Mesendoderm (in vitro differentiated cells): ENCODE results near the gene OR52W1.

Experiments
- DNase-seq: peaks from one replicate; pipeline ENCODE4 v3.0.0; 2013
- H2AK5ac ChIP-seq: 2 replicates; pipeline ENCODE4 v1.6.1; 2013; ENCODE audit warnings: low read length, inconsistent platforms
- H2BK120ac ChIP-seq: 2 replicates; pipeline ENCODE4 v1.6.1; 2013; ENCODE audit warnings: low read depth, mild to moderate bottlenecking, low read length, moderate library complexity, mixed read lengths
- H2BK15ac ChIP-seq: replicated peaks from 2 replicates; pipeline ENCODE4 v1.6.1; 2013; ENCODE audit warnings: low read depth, mild to moderate bottlenecking, moderate library complexity
- H2BK5ac ChIP-seq: 2 replicates; pipeline ENCODE4 v1.6.1; 2013; ENCODE audit warnings: low read length, inconsistent platforms
- H3K18ac ChIP-seq: 2 replicates; pipeline ENCODE4 v1.6.1; 2013; ENCODE audit warnings: mild to moderate bottlenecking, low read length, mixed read lengths
- H3K23ac ChIP-seq: one replicate; pipeline ENCODE4 v1.6.1; 2013; ENCODE audit warnings: low read length
- H3K27ac ChIP-seq: 2 replicates; pipeline ENCODE4 v1.5.1; 2013; ENCODE audit warnings: low read depth, mild to moderate bottlenecking, inconsistent platforms, low read length, moderate library complexity
- H3K27me3 ChIP-seq: 2 replicates; pipeline ENCODE4 v1.6.1; 2013; ENCODE audit warnings: low read length, control low read depth, mild to moderate bottlenecking, inconsistent platforms; ENCODE audit not compliant: insufficient read depth, poor library complexity
- H3K36me3 ChIP-seq: 2 replicates; pipeline ENCODE4 v1.6.1; 2013; ENCODE audit warnings: low read length, inconsistent platforms; ENCODE audit not compliant: control insufficient read depth, insufficient read depth
- H3K4ac ChIP-seq: one replicate; pipeline ENCODE4 v1.6.1; 2013; ENCODE audit warnings: low read depth, mild to moderate bottlenecking, low read length, moderate library complexity
- H3K4me1 ChIP-seq: 2 replicates; pipeline ENCODE4 v1.6.1; 2013; ENCODE audit warnings: low read depth, low read length, inconsistent platforms; ENCODE audit not compliant: control insufficient read depth
- H3K4me2 ChIP-seq: 2 replicates; pipeline ENCODE4 v1.6.1; 2013; ENCODE audit warnings: low read length
- H3K4me3 ChIP-seq: 2 replicates; pipeline ENCODE4 v1.5.1; 2013; ENCODE audit warnings: mild to moderate bottlenecking, low read length
- H3K56ac ChIP-seq: one replicate; pipeline ENCODE4 v1.6.1; 2013; ENCODE audit warnings: low read length
- H3K79me1 ChIP-seq: 2 replicates; pipeline ENCODE4 v1.6.1; 2013; ENCODE audit warnings: low read length, inconsistent platforms
- H3K79me2 ChIP-seq: 2 replicates; pipeline ENCODE4 v1.6.1; 2013; ENCODE audit warnings: mild to moderate bottlenecking, low read length; ENCODE audit not compliant: control insufficient read depth, insufficient read depth
- H3K9ac ChIP-seq: 2 replicates; pipeline ENCODE4 v1.6.1; 2013; ENCODE audit warnings: low read length, inconsistent platforms
- H4K5ac ChIP-seq: one replicate; pipeline ENCODE4 v1.6.1; 2013; ENCODE audit warnings: low read length
- H4K8ac ChIP-seq: one replicate; pipeline ENCODE4 v1.6.1; 2013; ENCODE audit warnings: low read depth, mild to moderate bottlenecking, control low read depth, low read length, moderate library complexity
- WGBS: extraction: QIAGEN DNeasy Blood & Tissue Kit; methylation state at CpG from one replicate; pipeline ENCODE4 v1.1.7; 2013; ENCODE audit warnings: low lambda C conversion rate, missing lambda C conversion rate; ENCODE audit not compliant: insufficient coverage; ENCODE audit errors: extremely low coverage; 5-methylcytosine and 5-hydroxymethylcytosine counted together

Gene OR52W1

DNA sequence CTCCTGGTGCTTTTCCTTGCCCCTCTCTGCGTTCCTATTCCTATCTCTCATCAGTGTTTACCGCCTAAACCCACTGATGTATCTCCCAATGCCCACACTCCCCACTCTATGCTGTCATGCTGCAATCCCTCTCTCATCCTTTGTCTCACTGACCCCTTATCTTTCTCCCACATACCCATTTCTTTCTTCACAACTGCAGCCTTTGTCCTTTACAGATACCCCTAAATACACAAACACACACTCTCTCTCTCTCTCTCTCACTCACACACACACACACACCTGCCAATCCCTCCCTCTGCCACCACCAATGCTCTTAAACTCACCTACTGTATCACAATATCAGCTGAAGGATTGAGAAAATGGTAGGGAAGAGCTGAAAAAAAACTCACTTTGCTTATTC, 23.6 kb upstream of the OR52W1 start:
- no peaks in the 10 kb centered on the region for H3K79me2 ChIP-seq
- no peak overlapping the region for H3K4ac ChIP-seq
- no peak overlapping the region for H2BK5ac ChIP-seq
- H4K5ac ChIP-seq: no peak overlapping the region
- no peak overlapping the region for H3K4me3 ChIP-seq
- no peaks in the 10 kb centered on the region for H3K36me3 ChIP-seq
- no peak overlapping the region for H3K9ac ChIP-seq
- H3K4me1 ChIP-seq: no peaks in the 10 kb centered on the region
- H4K8ac ChIP-seq: no peak overlapping the region
- H3K23ac ChIP-seq: no peak overlapping the region
- no peak overlapping the region for H3K27ac ChIP-seq
- no CpG with 5 or more reads among the region's 2 CpGs for whole genome bisulfite sequencing
- no peak overlapping the region for H3K56ac ChIP-seq
- no peaks in the 10 kb centered on the region for H3K27me3 ChIP-seq
- DNase-seq: no peak
- H3K4me2 ChIP-seq: no peak overlapping the region
- no peak overlapping the region for H2BK15ac ChIP-seq
- H2AK5ac ChIP-seq: no peak overlapping the region
- no peak overlapping the region for H3K18ac ChIP-seq
- no peak overlapping the region for H2BK120ac ChIP-seq
- H3K79me1 ChIP-seq: no peaks in the 10 kb centered on the region

DNA sequence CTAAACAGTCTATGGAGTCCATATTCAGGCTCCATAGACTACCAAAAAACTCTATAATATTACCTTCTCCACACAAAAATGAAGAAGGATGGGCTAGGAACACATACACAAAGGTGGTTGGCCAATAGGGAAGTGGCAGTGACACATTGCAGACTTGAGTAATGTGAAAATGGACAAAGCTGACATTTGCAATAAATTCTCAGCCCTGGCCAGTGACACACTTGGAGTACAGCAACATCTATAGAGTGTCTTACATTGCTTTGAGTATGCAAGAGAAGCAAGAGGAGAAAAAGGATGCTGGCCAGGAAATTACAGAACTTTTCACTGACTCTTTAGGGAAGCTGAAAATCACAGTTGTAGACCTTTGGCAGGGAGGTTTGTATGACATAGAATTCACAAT, 7.3 kb upstream of the OR52W1 start:
- Histone ChIP-seq H4K5ac (no peak overlapping the region), H3K4me1 (peaks cover 2% of the 10 kb centered on the region), H2AK5ac (no peak overlapping the region), H3K18ac (no peak overlapping the region), H2BK5ac (no peak overlapping the region), H4K8ac (no peak overlapping the region), H2BK120ac (no peak overlapping the region), H3K56ac (no peak overlapping the region), H3K9ac (no peak overlapping the region), H2BK15ac (no peak overlapping the region), H3K27me3 (no peaks in the 10 kb centered on the region), H3K4ac (no peak overlapping the region), H3K27ac (no peak overlapping the region), H3K79me2 (no peaks in the 10 kb centered on the region), H3K23ac (no peak overlapping the region), H3K36me3 (no peaks in the 10 kb centered on the region), H3K4me2 (no peak overlapping the region), H3K4me3 (no peak overlapping the region), H3K79me1 (no peaks in the 10 kb centered on the region)
- DNase-seq: no peak

DNA sequence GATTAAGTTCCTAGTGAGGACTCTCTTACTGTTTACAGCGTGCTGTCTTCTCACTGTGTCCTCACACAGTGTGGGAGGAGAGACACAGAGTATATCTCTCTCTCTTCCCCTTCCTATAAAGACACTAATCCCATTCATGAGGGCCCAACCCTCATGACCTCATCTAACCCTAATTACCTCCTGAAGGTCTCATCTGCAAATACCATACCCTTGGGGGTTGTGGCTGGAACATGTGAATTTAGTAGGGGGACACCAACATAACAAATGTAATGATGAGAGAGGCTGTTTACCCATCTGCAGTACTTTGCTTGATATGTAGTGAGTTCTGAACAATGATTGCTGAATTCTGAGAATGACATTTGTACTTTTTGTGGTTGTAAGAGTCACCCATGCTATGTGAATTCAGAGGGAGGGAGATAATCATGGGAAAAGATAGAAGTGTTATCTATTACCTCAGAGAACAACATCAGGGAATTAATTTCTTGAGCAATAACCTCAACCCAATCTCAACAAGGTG, 4.9 kb upstream of the OR52W1 start:
- H3K79me1 ChIP-seq: no peaks in the 10 kb centered on the region
- no peak overlapping the region for H2BK5ac ChIP-seq
- H3K4me3 ChIP-seq: no peak overlapping the region
- H4K5ac ChIP-seq: no peak overlapping the region
- no peaks in the 10 kb centered on the region for H3K36me3 ChIP-seq
- H3K27ac ChIP-seq: no peak overlapping the region
- H3K18ac ChIP-seq: no peak overlapping the region
- H3K4me1 ChIP-seq: peaks cover 2% of the 10 kb centered on the region
- H3K23ac ChIP-seq: no peak overlapping the region
- H3K4ac ChIP-seq: no peak overlapping the region
- no peak overlapping the region for H2AK5ac ChIP-seq
- DNase-seq: peak; percentile 14
- WGBS: no CpG with 5 or more reads among the region's 1 CpG
- H3K9ac ChIP-seq: no peak overlapping the region
- H3K27me3 ChIP-seq: no peaks in the 10 kb centered on the region
- no peak overlapping the region for H3K56ac ChIP-seq
- H2BK120ac ChIP-seq: no peak overlapping the region
- H2BK15ac ChIP-seq: no peak overlapping the region
- H3K4me2 ChIP-seq: no peak overlapping the region
- H3K79me2 ChIP-seq: no peaks in the 10 kb centered on the region
- H4K8ac ChIP-seq: no peak overlapping the region

DNA sequence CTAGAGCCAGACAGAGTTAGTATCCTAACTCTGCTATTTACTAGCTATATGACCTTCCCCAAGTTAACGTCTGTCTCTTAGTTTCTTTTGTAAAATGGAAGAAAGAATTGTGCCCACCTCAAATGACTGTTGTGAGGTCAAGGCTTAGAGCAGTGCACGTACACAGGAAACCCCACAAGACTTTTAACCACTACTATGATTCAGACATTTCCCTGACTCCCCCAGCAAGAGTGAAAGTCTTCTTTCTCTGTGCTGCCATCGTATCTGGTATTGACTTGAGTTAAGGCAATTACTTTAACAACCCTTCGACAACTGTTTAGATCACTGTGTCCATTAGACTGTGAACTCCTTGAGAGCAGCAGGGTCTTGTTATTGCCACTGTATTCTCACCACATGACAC, 2.6 kb upstream of the OR52W1 start:
- WGBS: no CpG with 5 or more reads among the region's 4 CpGs
- Histone ChIP-seq H4K8ac (no peak overlapping the region), H4K5ac (no peak overlapping the region), H3K18ac (no peak overlapping the region), H3K27me3 (no peaks in the 10 kb centered on the region), H3K4me3 (no peak overlapping the region), H3K56ac (no peak overlapping the region), H3K4me2 (no peak overlapping the region), H2BK5ac (no peak overlapping the region), H3K23ac (no peak overlapping the region), H2AK5ac (no peak overlapping the region), H3K9ac (no peak overlapping the region), H3K4ac (no peak overlapping the region), H3K4me1 (peaks cover 2% of the 10 kb centered on the region), H2BK15ac (no peak overlapping the region), H3K36me3 (no peaks in the 10 kb centered on the region), H2BK120ac (no peak overlapping the region), H3K79me1 (no peaks in the 10 kb centered on the region), H3K27ac (no peak overlapping the region), H3K79me2 (no peaks in the 10 kb centered on the region)
- DNase-seq: no peak

DNA sequence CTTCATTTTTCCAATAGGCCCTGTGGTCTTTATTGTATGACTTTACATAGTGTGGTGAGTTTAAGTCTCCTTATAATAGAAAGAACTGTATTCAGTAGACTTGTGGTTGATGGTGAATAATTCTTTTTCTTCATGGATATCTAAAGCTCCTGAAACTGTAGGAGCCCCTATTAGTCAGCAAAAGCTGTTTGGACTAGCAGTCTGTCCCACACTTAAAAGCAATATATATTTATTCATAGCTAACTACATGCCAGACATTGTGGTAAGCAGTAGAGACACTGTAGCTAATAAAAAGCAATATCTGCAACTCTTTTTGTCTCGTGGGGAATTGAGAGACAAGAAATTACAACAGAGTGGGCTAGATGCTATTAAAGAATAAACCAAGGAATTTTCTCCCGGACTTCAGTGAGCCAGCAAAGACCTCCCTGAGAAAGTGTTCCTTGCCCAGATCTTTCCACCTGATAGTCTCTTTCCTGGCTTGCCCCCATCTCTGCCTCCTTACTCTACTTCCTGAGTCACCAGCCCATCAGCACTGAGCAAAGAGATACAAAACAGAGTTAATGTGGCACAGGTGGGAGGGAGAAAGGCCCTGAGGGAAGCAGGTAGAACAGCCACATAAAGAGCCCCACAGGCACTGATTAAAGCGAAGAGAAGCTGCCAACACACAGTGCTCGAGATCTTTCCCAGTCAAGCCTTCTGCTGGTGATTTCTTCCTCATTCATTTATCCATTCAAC, 1.4 kb upstream of the OR52W1 start:
- no CpG with 5 or more reads among the region's 4 CpGs for WGBS
- Histone ChIP-seq H3K18ac (no peak overlapping the region), H2BK120ac (no peak overlapping the region), H3K79me1 (no peaks in the 10 kb centered on the region), H2BK5ac (no peak overlapping the region), H3K79me2 (no peaks in the 10 kb centered on the region), H2BK15ac (no peak overlapping the region), H4K5ac (no peak overlapping the region), H3K4ac (no peak overlapping the region), H3K4me2 (no peak overlapping the region), H3K9ac (no peak overlapping the region), H3K23ac (no peak overlapping the region), H3K36me3 (no peaks in the 10 kb centered on the region), H3K56ac (no peak overlapping the region), H3K27ac (no peak overlapping the region), H2AK5ac (no peak overlapping the region), H3K27me3 (no peaks in the 10 kb centered on the region), H4K8ac (no peak overlapping the region), H3K4me1 (peaks cover 2% of the 10 kb centered on the region), H3K4me3 (no peak overlapping the region)
- no peak for DNase-seq

DNA sequence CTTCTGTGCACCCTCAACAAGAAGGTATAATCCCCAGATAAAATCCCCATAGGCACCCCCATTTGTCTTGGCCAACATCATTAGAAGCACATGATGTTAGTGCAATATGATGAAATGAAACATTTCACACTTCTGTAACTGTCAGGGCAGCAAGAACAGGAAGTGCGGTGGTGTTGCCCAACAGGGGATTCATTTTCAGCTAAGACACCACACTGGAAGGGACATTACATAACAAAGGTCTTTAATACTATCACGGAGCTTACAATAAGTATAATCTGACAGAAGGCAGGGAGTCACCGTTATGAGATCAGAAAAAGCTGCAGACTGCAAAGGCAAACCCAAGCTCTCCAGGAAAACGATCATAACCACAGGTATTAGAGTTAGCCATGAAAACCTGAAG, 2.0 kb downstream of the OR52W1 start:
- Histone ChIP-seq H2AK5ac (no peak overlapping the region), H4K8ac (no peak overlapping the region), H3K27me3 (no peaks in the 10 kb centered on the region), H3K9ac (no peak overlapping the region), H3K4me2 (no peak overlapping the region), H2BK5ac (no peak overlapping the region), H4K5ac (no peak overlapping the region), H3K4me3 (no peak overlapping the region), H3K18ac (no peak overlapping the region), H3K79me2 (no peaks in the 10 kb centered on the region), H3K23ac (no peak overlapping the region), H3K4ac (no peak overlapping the region), H3K4me1 (no peaks in the 10 kb centered on the region), H3K27ac (no peak overlapping the region), H3K56ac (no peak overlapping the region), H2BK15ac (no peak overlapping the region), H2BK120ac (no peak overlapping the region), H3K79me1 (no peaks in the 10 kb centered on the region), H3K36me3 (no peaks in the 10 kb centered on the region)
- no CpG with 5 or more reads among the region's 4 CpGs for WGBS
- no peak for DNase-seq
